Measurements from ENCODE around the gene LRP6.
"Not testable (repeated sequence)": the region's sequence is repeated elsewhere in the genome, so short reads cannot be mapped to it uniquely, and the experiment has no call there.

LRP6 gene

DNA sequence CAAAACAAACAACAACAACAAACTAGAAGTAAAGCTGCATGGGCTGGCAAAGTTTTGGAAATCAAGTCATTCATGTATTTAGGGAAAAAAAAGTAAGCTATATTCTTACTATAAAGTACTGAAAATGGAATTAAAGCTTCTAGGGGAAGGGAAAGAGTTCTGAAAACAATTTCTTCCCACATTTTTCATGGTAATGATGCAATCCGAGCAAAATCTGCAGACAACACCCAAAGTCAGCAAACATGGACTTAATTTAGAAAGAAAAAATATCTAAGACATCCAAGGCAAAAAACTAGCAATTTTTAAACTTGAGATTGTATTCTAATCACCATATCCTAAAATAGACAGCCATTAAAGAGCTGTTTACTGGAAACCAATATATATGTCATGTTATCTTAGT, 86.3 kb downstream of the LRP6 start:
- DNase-seq (ENCODE audit: low read depth in 2 of 2) = no peak

DNA sequence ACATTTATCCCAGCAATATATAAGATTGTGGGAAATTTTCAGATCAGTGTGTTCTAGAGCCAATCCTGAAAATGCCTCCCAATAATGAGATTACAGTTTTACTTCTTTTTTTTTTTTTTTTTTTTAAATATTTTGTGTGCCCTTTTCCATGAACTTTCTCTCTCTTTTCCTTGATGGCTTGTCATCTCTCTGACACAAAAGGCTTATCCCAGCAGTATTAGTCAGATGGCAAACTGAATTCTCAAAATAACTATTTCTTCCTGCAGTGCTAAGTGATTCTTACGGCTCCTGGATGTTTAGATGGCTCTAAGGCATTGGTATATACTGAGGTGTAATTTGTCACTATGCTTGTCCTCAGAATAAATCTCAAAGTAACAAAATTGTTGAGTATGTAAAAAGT, 86.7 kb downstream of the LRP6 start:
- no peak for DNase-seq (ENCODE audit: low read depth in 2 of 2)

DNA sequence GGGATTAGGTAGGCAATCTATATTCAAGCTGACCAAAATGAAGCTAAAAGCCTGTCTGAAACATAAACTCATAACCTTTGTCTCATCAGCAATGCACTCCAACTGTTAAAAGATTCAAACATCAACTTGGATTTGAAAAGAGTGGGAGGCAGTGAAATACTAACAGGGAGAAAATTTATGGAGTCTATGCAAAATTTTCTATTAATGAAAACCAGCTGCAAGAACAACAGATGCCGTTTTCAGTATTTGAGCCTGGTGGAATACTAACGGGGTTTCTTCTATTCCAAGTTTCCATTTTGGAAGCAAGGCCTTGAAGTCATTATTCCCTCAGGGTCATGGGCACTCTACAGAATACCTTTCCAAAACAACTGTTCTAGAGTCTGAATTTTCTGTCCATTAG, 88.3 kb downstream of the LRP6 start:
- no peak for DNase-seq (ENCODE audit: low read depth in 2 of 2)

DNA sequence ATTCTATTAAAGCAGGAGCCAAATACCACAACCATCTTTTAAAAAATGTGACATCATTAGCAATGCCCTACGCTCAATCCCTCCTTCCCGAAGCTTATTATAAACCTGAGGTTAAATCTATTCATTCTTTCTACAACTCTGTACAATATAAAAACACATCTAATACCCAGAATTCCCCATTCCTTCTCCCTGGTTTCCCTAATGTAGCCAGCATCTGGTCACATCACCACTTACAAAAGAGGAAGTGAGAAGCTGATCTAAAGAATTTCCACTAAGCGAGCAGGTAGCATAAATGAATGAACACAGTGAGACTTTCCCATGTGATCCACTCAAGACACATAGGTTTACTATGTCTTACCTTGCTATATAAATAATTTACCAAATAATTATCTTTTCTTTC, 90.4 kb downstream of the LRP6 start:
- DNase-seq (ENCODE audit: low read depth in 2 of 2) = no peak

DNA sequence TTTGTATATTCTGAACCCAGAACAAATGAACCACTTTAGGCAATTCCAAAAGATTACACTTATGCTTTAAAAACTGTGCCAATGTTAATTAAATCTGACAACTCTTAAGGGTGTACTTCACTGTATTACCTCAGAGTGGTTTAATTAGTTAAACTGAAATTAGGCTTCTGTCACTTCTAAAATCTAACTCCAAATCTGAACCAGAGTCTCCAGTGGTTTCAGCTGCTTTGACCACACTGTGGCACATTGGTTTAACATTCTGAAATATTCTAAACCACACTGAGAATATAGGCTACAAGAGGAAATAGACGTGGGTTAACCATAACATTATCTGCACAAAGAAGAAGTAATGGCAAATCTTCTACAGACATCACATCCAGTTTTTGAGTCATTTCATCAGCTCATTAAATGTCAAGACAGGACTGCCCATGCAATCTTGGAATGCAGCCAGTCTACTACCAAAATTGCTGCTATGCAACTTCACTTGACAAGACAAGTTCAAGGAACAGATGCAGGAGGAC, 94.8 kb downstream of the LRP6 start:
- DNase-seq (ENCODE audit: low read depth in 2 of 2) = no peak

DNA sequence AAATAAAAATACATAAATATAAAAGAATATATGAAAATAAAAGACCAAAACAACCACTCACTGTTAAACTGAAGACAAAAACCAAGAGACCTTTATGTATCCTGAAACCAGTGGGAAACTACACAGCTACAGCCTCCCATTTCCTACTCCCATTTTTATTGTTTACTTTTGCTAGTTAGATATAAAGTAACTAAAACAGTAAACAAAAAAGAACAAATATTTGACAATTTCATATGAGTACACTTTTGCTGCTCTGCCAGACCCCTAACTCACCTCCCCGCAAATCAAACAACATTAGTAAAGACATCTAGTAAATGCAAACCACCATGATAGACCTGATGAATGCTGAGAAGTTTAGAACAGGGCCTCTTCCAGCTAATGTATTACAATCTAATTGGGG, 99.0 kb downstream of the LRP6 start:
- DNase-seq (ENCODE audit: low read depth in 2 of 2) = no peak

DNA sequence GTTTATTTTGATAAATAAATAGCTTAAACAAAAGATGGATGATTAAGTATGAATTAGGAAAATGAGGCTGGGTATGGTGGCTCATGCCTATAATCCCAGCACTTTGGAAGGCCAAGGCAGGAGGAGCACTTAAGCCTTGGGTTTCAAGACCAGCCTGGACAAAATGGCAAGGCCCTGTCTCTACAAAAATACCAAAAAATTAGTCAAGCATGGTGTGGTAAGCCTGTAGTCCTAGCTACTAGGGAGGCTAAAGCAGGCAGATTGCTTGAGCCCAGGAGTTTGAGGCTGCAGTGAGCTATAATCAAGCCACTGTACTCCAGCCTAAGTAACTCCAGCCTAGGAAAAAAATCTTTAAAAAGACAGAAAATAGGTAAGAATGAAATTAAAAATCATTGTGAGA, 100.1 kb downstream of the LRP6 start:
- DNase-seq (ENCODE audit: low read depth in 2 of 2) = no peak

DNA sequence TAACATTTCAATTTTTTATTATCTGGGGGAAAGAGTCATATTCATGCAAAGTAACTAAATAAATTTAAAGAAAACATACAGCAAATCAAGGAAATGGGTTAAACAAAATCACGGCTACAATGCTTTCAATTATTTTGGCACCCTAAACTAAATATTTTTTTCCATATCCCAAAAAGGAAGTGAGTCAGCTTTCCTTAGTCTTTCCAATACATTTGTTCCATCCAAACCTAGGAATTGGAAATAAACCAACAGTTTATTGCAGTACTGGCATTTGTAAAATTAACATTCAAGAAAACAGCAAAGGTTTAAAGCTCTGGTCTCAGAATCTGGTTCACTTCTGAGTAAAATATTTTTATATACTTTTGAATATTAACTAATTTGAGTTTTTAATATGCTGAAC, 106.9 kb downstream of the LRP6 start:
- no peak for DNase-seq (ENCODE audit: low read depth in 2 of 2)

DNA sequence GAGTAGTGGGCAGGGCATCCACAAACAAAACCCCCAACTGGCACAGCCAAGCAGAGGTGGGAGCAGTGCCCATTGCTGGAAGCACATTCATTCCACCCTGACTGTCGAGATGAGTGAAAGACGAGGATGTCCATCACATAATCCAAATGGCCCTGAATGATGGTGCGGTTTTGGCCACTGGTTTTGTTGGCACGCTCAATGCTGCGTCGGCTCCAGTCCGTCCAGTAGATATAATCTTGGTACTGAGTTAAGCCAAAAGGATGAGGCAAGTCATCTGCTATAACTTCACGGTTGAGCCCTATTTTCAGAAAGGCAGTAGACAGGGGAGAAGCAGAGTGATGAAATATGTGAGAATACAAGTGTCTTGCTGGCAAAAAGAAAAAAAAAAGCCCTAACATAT, 108.0 kb downstream of the LRP6 start:
- no peak for DNase-seq (ENCODE audit: low read depth in 2 of 2)

DNA sequence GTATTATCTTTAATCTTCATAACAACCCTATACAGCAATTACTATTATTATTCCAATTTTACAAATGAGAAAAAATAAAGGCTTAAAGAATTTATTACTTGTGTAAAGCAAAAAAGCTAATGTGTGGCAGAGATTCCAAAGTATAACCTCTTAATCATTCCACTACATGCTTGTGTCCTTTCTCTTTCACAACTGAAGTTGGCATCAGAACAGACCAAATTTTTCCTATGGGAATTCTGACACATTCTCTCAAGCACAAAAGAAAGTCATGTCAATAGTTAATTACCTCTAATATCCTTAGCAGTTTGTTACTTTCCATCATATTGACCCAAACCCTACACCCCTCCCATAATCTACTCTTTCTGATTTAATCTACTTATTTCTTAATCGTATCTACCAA, 109.4 kb downstream of the LRP6 start:
- no peak for DNase-seq (ENCODE audit: low read depth in 2 of 2)

DNA sequence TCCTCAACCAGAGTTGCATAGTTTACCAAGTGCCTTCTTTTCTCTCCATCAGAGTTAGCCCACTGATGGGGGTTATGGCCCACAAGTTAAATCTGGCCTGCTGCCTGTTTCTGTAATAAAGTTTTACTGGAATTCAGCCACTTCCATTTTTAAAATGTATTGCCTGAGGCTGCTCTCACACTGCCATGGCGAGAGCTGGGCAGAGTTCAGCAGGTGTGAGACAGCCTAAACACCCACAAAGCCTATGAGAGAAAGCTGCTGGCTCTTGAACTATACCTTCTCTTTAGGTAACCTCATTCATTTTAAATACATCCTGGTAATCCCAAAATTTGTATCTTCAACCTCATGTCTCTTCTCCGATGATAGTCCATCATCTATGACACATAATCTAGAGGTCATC, 110.0 kb downstream of the LRP6 start:
- DNase-seq (ENCODE audit: low read depth in 2 of 2) = no peak

DNA sequence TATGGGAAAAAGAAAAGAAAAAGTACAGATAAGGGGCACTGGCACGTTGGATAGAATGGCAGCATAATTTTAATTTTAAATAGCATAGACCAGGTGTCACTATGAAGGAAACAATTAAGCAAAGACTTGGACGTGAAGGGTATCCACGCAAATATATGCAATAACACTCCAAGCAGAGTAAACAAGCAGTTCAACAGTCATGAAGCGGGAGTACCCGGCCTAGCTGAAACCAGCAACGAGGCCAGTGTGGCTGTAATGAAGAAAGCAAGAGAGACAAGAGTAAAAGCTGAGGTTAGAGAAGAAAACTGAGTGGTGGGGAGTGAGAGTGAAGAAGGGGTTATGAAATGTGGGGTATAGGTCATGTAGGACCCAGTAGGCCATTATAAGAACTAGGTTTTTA, 110.7 kb downstream of the LRP6 start:
- DNase-seq (ENCODE audit: low read depth in 2 of 2) = no peak

DNA sequence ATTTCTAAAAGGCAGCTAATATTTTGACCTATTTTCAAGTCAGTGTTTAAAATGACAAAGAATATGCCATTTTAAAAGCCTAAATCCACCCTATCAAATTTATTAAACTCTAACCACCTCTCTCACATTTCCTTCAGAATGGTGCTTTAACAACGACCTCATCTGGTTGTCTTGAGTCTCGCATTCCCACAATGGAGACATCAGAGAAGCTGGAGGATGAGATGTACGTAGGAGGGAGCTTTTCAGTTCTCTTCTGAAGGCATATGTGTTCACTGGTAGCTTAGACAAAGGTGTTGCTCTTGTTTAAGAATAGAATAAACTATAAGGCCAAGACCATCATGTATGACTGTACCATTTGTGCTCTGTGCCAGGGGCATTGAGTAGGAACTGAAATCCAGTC, 113.2 kb downstream of the LRP6 start:
- no peak for DNase-seq (ENCODE audit: low read depth in 2 of 2)

DNA sequence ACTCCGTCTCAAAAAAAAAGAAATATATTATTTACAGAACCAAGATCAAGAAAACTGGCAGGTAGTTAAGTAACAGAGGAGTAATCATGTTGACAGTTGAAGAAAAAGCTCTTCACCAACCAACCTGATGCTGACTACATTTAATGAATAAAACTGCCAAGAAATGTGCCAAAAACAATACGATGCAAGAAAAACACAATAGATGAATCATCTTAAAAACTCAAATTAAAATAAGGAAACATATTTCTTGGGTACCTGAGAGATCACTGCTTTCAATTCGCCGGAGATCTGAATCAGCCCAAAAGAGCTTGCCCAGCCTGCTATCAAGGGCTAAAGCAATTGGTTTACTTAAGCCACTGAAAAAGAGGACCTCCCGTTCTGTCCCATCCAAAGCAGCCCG, 119.7 kb downstream of the LRP6 start:
- no peak for DNase-seq (ENCODE audit: low read depth in 2 of 2)

DNA sequence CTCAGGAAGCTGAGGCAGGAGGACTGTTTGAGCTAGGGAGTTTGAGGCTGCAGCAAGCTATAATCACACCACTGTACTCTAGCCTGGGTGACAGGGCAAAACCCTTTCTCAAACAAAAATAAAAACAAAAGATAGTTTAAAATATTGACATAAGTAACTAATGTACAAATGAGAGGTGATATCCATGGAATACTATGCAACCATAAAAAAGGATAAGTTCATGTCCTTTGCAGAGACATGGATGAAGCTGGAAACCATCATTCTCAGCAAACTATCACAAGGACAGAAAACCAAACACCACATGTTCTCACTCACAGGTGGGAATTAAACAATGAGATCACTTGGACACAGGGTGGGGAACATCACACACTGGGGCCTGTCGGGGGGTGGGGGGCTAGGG, 122.3 kb downstream of the LRP6 start:
- not testable (repeated sequence) for DNase-seq (ENCODE audit: low read depth in 2 of 2)

DNA sequence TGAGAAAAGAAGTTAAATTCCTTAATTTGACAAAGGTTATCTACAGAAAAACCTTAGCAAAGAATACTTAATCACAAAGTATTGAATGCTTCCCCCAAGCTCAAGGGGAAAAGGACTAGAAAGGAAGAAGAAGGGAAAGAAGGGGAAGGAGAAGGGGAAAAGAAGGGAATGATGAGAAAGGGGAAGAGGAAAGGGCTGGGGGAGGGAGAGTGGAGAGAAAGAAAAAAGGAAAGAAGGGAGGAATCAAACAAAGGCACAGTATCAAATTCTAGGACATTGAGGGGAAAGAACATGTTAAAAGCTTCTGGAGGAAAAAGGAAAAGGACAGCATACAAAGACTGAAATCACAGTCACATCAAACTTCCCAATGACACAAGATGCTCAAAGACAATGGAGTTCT, 125.8 kb downstream of the LRP6 start:
- DNase-seq (ENCODE audit: low read depth in 2 of 2) = no peak

DNA sequence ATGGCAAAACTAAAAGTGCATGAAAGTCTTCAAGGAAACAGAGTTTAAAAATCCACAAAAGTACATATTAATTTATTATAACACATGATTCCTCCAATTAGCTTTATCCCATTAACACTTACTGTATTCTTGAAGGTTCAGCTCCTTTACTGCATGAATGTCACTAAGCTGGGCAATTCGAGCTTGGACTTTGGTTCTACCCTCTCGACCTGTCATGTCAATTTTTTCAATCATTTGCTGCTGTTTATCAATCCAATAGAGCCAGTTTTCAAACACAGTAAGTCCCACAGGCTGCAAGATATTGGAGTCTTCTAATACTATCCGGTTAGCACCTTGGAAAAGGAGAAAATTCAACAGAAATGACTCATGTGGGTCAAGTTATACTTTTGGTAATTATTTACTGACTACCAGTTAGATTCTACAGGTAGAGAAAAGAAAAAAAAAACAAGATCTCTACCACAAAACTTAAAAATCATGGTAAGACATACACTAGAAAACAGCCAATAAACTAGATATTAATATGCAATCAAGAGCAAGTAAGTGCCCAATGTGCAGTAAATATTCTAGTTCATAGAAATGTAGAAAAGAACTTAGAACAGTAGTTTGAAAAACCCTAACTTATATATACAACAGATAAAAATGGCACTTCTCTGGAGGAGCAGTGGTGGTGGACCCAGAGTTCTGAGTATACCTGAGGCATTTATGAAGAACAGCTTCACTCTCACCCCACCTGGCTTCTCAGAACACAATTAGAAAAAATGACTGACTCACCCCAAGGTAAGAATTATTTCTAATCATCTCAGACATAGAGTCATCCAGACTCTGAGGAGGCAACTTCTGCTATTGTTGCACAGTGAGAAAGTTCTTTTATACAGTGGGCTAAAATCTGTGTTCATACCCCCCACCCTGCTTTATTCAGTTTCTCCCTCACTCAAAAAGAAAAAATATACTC, 128.4 kb downstream of the LRP6 start:
- no peak for DNase-seq (ENCODE audit: low read depth in 2 of 2)

DNA sequence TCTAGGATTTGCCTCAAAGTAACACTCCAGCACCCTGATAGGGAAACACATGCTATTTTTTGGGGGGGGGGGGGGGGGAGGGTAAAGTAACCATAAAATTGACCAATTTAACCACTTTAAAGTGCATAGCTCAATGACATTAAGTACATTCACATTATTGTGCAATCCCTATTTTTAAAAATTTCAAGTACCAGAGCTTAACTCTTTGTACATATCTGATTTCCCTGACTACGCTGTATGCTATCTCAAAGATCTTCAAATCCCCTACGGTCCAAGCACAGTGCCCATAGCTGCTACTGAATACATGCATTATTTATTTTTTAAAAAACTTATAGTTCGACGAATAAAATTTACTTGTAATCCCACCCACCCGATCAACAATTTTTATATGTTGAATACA, 133.1 kb downstream of the LRP6 start:
- no peak for DNase-seq (ENCODE audit: low read depth in 2 of 2)

DNA sequence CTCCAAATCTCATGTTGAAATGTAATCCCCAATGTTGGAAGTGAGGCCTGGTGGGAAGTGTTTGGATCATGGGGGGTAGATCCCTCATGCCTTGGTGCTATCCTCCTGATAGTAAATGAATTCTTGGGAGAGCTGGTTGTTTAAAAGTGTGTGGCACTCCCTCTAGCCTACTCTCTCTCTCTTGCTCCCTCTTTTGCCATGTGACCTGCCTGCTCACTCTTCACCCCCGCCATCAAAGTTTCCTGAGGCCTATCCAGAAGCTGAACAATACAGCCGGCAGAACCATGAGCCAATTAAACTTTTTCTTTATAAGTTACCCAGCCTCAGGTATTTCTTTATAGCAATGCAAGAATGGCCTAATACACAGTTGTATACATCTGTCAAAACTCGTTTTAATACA, 133.6 kb downstream of the LRP6 start:
- no peak for DNase-seq (ENCODE audit: low read depth in 2 of 2)

DNA sequence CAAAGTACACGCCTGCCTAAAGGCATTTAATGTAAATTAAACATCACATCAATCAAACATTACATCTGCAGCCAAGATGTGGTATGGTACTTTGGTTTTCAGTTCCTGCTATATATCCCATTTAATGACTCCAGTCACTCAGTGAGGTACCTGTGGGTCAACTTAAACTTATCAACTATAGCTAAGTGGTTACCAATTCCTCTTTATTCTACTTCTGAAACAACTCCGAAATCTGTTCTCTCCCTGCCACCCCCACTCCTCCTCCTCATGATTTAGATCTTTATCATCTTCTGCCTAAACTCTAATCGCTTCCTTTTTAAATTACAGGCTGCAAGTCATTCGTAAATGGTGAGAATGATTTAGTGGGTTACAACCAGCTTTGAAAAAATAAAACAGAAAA, 138.2 kb downstream of the LRP6 start:
- no peak for DNase-seq (ENCODE audit: low read depth in 2 of 2)

DNA sequence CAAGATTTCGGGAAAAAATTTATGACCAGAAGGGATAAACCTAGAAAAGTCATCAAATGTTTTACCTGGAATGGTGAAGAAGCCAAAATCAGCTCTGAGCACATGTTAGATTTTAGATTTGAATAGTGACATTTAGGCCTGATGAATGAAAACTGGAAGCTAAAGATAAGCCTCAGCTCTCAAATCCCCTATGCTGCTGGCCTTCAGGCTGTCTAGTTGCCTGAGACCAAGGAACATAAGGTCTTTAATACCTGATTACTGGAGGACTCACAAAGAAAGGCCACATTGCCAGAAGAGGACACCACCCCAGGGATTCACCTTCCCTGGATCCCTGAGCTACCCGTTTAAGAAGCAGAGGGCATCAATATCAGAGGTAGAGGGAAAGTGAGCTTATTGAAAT, 139.5 kb downstream of the LRP6 start:
- DNase-seq (ENCODE audit: low read depth in 2 of 2) = no peak

DNA sequence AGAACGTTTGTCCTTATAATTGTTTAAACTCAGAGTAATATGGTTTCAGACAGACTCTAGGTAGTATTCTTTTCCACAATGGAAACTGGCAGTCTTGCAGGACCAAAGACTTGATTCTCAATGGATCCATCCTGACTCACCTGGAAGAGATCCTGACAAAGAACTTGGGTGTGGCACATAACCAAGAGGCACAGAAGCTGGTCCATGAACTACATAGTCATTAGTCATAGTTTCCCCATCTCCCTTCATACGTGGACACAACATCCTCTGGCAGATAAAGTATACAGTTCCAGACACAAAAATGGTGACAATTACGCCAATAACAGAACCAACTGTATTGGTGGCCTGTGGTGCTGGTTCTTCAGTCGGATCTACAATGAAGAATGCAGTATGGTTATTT, 140.3 kb downstream of the LRP6 start:
- no peak for DNase-seq (ENCODE audit: low read depth in 2 of 2)

DNA sequence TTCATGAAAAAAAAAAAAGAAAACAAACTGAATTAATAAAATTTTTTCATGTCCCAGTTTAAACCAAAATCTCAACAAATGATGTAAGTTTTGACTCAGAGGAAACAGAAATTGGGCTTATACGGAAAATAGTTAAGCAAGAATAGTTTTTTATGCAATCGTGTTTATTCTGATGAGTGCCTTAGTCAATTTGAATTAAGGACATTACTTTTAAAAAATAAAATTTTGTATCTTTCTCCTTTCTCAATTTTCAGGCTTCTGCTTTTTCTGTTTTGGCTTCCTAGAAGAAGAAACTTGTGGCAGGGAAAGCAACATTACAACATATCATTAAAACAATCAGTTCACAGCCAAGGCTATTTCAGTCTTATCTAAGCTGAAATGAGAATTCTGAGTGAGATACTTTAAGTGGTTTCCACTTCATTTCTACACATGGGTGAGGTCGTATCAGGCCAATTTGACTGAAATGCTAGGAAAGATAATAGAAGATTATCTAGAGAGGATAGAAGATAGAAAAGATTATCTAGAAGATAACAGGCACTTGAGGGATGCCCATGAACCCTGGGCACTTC, 143.7 kb downstream of the LRP6 start:
- DNase-seq (ENCODE audit: low read depth in 2 of 2) = no peak
